OCI-LY1 (cell line): ENCODE results near the gene DHX8.

ENCODE experiments used
- H2AFZ ChIP-seq: fragments of 200-600 bp; sonication (generic), shearing (Covaris generic); 2 replicates; pipeline ENCODE4 v1.6.0; 2014; ENCODE audit warnings: antibody characterized with exemption, mild to moderate bottlenecking, low read length
- H3F3A ChIP-seq: fragments of 200-600 bp; sonication (generic), shearing (Covaris generic); 2 replicates; pipeline ENCODE4 v1.6.0; 2014; ENCODE audit warnings: mild to moderate bottlenecking, antibody characterized with exemption, low read length, moderate library complexity; ENCODE audit not compliant: insufficient read depth
- H3K27ac ChIP-seq: fragments of 200-600 bp; sonication (generic); 2 replicates; pipeline ENCODE4 v1.5.1; 2014; ENCODE audit warnings: low read length, mixed run types, mild to moderate bottlenecking, low read depth; ENCODE audit not compliant: poor library complexity, severe bottlenecking
- H3K27me3 ChIP-seq: fragments of 200-600 bp; sonication (generic); 2 replicates; pipeline ENCODE4 v1.6.0; 2014; ENCODE audit warnings: antibody characterized with exemption, mild to moderate bottlenecking, low read length, moderate library complexity; ENCODE audit not compliant: insufficient read depth
- H3K36me3 ChIP-seq: fragments of 200-600 bp; sonication (generic); 2 replicates; pipeline ENCODE4 v1.6.1; 2014; ENCODE audit warnings: mild to moderate bottlenecking, antibody characterized with exemption, low read length, moderate library complexity, mixed read lengths; ENCODE audit not compliant: insufficient read depth
- H3K4me1 ChIP-seq: fragments of 200-600 bp; sonication (generic); 2 replicates; pipeline ENCODE4 v1.5.1; 2014; ENCODE audit warnings: mild to moderate bottlenecking, low read length, moderate library complexity; ENCODE audit not compliant: insufficient read depth, severe bottlenecking
- H3K4me2 ChIP-seq: fragments of 200-600 bp; sonication (generic), shearing (Covaris generic); 2 replicates; pipeline ENCODE4 v1.6.1; 2014; ENCODE audit warnings: low read length
- H3K4me3 ChIP-seq: fragments of 200-600 bp; sonication (generic); 2 replicates; pipeline ENCODE4 v1.5.1; 2014; ENCODE audit warnings: low read length, low read depth, mild to moderate bottlenecking, mixed read lengths; ENCODE audit not compliant: poor library complexity, severe bottlenecking
- H3K79me2 ChIP-seq: fragments of 200-600 bp; shearing (Covaris generic); 2 replicates; pipeline ENCODE4 v1.6.1; 2016; ENCODE audit warnings: mixed run types, low read length, mixed read lengths; ENCODE audit not compliant: insufficient read depth
- H3K9ac ChIP-seq: fragments of 200-600 bp; sonication (generic), shearing (Covaris generic); 2 replicates; pipeline ENCODE4 v1.6.1; 2014; ENCODE audit warnings: mild to moderate bottlenecking, low read length, mixed read lengths
- H3K9me2 ChIP-seq: fragments of 200-600 bp; sonication (generic), shearing (Covaris generic); 2 replicates; pipeline ENCODE4 v1.6.1; 2014; ENCODE audit warnings: low read depth, mild to moderate bottlenecking, low read length, mixed read lengths
- H3K9me3 ChIP-seq: fragments of 200-600 bp; shearing (Covaris generic); 2 replicates; pipeline ENCODE4 v1.6.1; 2014; ENCODE audit warnings: low read length, mixed read lengths
- H4K20me1 ChIP-seq: fragments of 200-600 bp; sonication (generic), shearing (Covaris generic); 2 replicates; pipeline ENCODE4 v1.6.0; 2016; ENCODE audit warnings: mild to moderate bottlenecking, low read length; ENCODE audit not compliant: insufficient read depth
- CTCF ChIP-seq: fragments of 200-600 bp; sonication (generic), shearing (Covaris generic); IDR thresholded peaks from 2 replicates; pipeline ENCODE4 v1.5.1; 2017; ENCODE audit warnings: mild to moderate bottlenecking, antibody characterized with exemption, low read length, moderate library complexity, mixed read lengths
- EZH2 ChIP-seq: fragments of 200-600 bp; sonication (generic), shearing (Covaris generic); IDR thresholded peaks from 2 replicates; pipeline ENCODE4 v1.8.0; 2017; ENCODE audit warnings: borderline replicate concordance, mixed run types, mild to moderate bottlenecking, antibody characterized with exemption, low read length, moderate library complexity, mixed read lengths

The DHX8 gene

DNA sequence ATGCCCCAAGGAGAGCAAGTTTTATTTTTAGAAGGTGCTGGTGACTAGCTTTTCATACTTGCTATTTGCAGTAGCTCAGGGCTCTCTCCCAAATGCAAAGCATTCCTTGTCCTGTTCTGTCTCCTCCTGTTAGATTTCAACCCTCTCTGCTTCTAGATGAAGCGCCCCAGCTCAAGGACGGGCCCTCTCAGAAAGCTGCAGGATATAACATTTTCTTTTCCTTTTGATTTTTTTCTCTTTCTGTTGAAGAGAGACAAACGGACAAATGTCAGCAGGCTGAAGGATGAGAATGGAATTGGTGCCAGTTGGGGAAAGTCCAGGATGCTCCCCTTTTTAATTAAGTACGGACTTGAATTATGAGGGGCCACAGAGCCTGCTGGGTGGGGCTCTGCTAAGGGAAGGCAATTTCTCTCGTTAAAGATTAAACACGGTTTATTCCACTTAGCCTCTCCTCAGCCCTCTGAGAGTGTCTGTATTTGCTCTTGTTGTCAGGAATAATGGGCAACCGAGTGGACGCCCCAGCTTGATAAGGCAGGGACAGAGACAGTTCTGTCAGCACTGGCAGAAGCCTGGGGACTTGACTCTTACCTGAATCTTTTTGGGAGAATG is 68.6 kb downstream of the DHX8 start:
- H3K4me1 ChIP-seq = no peaks in the 10 kb centered on the region
- no peaks in the 10 kb centered on the region for H3K9me3 ChIP-seq
- no peak overlapping the region for H3K4me2 ChIP-seq
- no peaks in the 10 kb centered on the region for H3F3A ChIP-seq
- H3K9ac ChIP-seq = no peak overlapping the region
- no peaks in the 10 kb centered on the region for H3K9me2 ChIP-seq
- H4K20me1 ChIP-seq = no peaks in the 10 kb centered on the region
- H2AFZ ChIP-seq = no peak overlapping the region
- TF ChIP-seq EZH2 (no peak), CTCF (no peak)
- no peaks in the 10 kb centered on the region for H3K79me2 ChIP-seq
- no peaks in the 10 kb centered on the region for H3K36me3 ChIP-seq
- H3K27ac ChIP-seq = no peak overlapping the region
- H3K27me3 ChIP-seq = 0 out of 2 replicates have a peak, but pooled peaks cover 3% of the 10 kb centered on the region
- H3K4me3 ChIP-seq = no peak overlapping the region

- no peaks in the 10 kb centered on the region for H3K79me2 ChIP-seq
- no peak overlapping the region for H3K27ac ChIP-seq
- no peaks in the 10 kb centered on the region for H3K9me3 ChIP-seq
- H3K4me1 ChIP-seq = no peaks in the 10 kb centered on the region
- H3K4me3 ChIP-seq = no peak overlapping the region
- H3F3A ChIP-seq = no peaks in the 10 kb centered on the region
- H2AFZ ChIP-seq = no peak overlapping the region
- H3K9me2 ChIP-seq = no peaks in the 10 kb centered on the region
- no peaks in the 10 kb centered on the region for H3K36me3 ChIP-seq
- H3K4me2 ChIP-seq = no peak overlapping the region
- H4K20me1 ChIP-seq = no peaks in the 10 kb centered on the region
- 0 out of 2 replicates have a peak, but pooled peaks cover 3% of the 10 kb centered on the region for H3K27me3 ChIP-seq
- no peak overlapping the region for H3K9ac ChIP-seq
- TF ChIP-seq CTCF = no peak
- TF ChIP-seq EZH2 = no peak
Observed at GRCh38 chr17:43553573-43553972, 69.8 kb downstream of the DHX8 start.

GRCh38 chr17:43554857-43555256 is 71.1 kb downstream of the DHX8 start:
- H4K20me1 ChIP-seq = no peaks in the 10 kb centered on the region
- no peaks in the 10 kb centered on the region for H3K9me3 ChIP-seq
- no peak overlapping the region for H3K27ac ChIP-seq
- H3K36me3 ChIP-seq = no peaks in the 10 kb centered on the region
- no peak overlapping the region for H3K4me2 ChIP-seq
- H3K9me2 ChIP-seq = no peaks in the 10 kb centered on the region
- no peaks in the 10 kb centered on the region for H3K79me2 ChIP-seq
- no peaks in the 10 kb centered on the region for H3F3A ChIP-seq
- no peak overlapping the region for H3K9ac ChIP-seq
- H3K4me1 ChIP-seq = no peaks in the 10 kb centered on the region
- no peak overlapping the region for H3K4me3 ChIP-seq
- no peak overlapping the region for H2AFZ ChIP-seq
- 0 out of 2 replicates have a peak, but pooled peaks cover 3% of the 10 kb centered on the region for H3K27me3 ChIP-seq
- no peak for TF ChIP-seq CTCF
